Measurements from ENCODE around the gene MUC5AC. TPM values are rescaled to one million over a fixed set of nuclear protein-coding genes. Genes with fewer than 3 reads are reported as not detected.

MUC5AC gene
- total and polyA plus RNA-seq, 12 donors = under 0.01 TPM; not detected in 9

DNA sequence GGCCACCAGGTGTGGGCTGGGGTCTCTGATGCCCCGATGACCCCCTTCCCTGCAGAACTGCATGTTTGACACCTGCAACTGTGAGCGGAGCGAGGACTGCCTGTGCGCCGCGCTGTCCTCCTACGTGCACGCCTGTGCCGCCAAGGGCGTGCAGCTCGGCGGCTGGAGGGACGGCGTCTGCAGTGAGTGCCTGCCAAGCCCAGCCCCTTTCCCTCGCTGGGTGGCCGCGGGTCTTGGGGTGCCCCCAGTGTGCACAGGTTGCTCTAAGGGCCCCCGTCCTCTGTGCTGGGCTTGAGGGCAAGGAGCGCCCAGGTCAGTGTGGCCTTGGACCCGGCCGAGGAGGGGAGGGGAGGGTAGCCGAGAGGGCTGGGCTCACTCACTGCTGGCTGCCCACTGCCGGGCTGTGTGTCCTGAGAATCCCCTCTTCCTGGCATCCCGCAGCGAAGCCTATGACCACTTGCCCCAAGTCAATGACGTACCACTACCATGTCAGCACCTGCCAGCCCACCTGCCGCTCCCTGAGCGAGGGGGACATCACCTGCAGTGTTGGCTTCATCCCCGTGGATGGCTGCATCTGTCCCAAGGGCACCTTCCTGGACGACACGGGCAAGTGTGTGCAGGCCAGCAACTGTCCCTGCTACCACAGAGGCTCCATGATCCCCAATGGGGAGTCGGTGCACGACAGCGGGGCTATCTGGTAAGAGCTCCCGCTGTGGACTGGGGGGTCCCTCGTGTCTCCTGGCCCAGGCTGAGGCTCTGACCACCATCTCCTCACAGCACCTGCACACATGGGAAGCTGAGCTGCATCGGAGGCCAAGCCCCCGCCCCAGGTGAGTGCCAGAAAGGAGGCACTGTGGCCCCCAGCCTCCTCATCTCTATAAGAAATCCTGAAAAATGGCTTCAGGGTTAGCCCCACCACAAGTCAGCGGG, 17.0 kb downstream of the MUC5AC start:
- no peaks in the 10 kb centered on the region for H3K4me1 ChIP-seq (replicated peaks in 1 of 2)
- DNase-seq = no peak
- no peaks in the 10 kb centered on the region for H3K36me3 ChIP-seq (replicated peaks in 1 of 2)
- no peak overlapping the region for H3K27ac ChIP-seq
- WGBS, 4 donors = 83 to 90% (median 87%) methylated on average over 11 to 39 of the region's 39 CpGs
- no peak overlapping the region for H3K4me3 ChIP-seq
- intact Hi-C loops (cut with DNase I) = no loop called here
- H3K27me3 ChIP-seq = no peaks in the 10 kb centered on the region
- H3K9me3 ChIP-seq (replicated peaks in 1 of 3) = no peaks in the 10 kb centered on the region
- no peak for TF ChIP-seq POLR2A (IDR thresholded peaks at IDR 0.05)
- TF ChIP-seq, protein P1, sequence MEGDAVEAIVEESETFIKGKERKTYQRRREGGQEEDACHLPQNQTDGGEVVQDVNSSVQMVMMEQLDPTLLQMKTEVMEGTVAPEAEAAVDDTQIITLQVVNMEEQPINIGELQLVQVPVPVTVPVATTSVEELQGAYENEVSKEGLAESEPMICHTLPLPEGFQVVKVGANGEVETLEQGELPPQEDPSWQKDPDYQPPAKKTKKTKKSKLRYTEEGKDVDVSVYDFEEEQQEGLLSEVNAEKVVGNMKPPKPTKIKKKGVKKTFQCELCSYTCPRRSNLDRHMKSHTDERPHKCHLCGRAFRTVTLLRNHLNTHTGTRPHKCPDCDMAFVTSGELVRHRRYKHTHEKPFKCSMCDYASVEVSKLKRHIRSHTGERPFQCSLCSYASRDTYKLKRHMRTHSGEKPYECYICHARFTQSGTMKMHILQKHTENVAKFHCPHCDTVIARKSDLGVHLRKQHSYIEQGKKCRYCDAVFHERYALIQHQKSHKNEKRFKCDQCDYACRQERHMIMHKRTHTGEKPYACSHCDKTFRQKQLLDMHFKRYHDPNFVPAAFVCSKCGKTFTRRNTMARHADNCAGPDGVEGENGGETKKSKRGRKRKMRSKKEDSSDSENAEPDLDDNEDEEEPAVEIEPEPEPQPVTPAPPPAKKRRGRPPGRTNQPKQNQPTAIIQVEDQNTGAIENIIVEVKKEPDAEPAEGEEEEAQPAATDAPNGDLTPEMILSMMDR (IDR thresholded peaks at IDR 0.05) = no peak

DNA sequence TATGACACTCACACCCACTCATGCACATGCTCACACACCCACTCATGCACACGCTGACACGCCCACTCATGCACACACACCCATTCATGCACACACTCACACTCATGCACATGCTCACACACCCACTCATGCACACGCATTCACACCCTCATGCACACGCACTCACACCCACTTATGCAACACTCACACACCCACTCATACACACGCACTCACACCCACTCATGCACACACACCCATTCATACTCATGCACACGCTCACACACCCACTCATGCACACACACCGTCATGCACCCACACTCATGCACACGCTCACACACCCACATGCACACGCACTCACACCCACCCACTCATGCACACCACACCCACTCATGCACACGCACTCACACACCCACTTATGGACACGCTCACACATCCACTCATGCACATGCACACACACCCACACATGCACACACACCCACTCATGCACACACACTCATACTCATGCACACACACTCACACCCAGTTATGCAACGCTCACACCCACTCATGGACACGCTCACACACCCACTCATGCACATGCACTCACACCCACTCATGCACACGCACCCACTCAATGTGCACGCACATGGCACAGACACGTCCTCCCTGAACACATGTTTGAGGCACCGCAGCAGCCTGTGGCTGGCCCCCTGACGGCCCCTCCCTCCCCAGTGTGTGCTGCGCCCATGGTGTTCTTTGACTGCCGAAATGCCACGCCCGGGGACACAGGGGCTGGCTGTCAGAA, 17.9 kb downstream of the MUC5AC start:
- Histone ChIP-seq H3K27me3 (peaks cover 4% of the 10 kb centered on the region), H3K27ac (no peak overlapping the region), H3K36me3 (replicated peaks in 1 of 2) (no peaks in the 10 kb centered on the region), H3K4me1 (replicated peaks in 1 of 2) (no peaks in the 10 kb centered on the region), H3K9me3 (replicated peaks in 1 of 3) (no peaks in the 10 kb centered on the region), H3K4me3 (no peak overlapping the region)
- WGBS, 4 donors = 81 to 87% (median 85%) methylated on average over 17 to 22 of the region's 22 CpGs
- intact Hi-C loops (cut with DNase I) = no loop called here
- no peak for DNase-seq
- TF ChIP-seq POLR2A (IDR thresholded peaks at IDR 0.05) = no peak
- TF ChIP-seq, protein P1 (IDR thresholded peaks at IDR 0.05) = no peak

DNA sequence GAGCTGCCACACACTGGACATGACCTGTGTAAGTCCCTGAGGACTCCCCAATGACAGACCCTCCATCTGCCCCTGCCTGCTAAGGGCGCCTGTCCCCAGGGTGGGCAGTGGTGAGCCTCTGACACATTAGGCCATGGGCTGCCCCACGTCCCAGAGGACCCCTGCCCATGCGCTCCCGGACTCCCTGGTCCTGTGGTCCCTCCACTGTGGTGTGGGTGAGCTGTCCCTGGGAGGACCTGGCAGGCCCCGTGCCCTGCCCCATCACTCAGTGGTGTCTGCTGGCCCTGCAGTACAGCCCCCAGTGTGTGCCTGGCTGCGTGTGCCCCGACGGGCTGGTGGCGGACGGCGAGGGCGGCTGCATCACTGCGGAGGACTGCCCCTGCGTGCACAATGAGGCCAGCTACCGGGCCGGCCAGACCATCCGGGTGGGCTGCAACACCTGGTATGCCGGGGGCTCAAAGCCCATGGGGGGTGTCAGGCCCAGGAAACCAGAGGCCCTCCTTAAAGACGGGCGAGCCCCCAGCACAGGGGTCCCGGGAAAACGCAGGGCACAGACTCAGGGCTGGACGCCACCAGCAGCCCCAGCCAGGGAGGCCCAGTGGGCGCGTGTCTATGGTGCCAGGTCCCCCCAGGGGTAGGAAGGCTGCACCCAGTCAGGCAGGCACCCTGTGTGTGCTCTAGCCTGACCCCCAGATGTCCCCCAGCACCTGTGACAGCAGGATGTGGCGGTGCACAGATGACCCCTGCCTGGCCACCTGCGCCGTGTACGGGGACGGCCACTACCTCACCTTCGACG, 18.7 kb downstream of the MUC5AC start:
- Histone ChIP-seq H3K9me3 (replicated peaks in 1 of 3) (no peaks in the 10 kb centered on the region), H3K27ac (no peak overlapping the region), H3K27me3 (peaks cover 4% of the 10 kb centered on the region), H3K4me1 (replicated peaks in 1 of 2) (no peaks in the 10 kb centered on the region), H3K4me3 (no peak overlapping the region), H3K36me3 (replicated peaks in 1 of 2) (no peaks in the 10 kb centered on the region)
- intact Hi-C loops (cut with DNase I) = no loop called here
- TF ChIP-seq, protein P1 (IDR thresholded peaks at IDR 0.05) = no peak
- no peak for TF ChIP-seq POLR2A (IDR thresholded peaks at IDR 0.05)
- 86 to 91% (median 88%) methylated on average over 2 to 32 of the region's 32 CpGs for WGBS, 4 donors
- DNase-seq = no peak

All from adrenal gland (tissue), 12 donors.